Activated CD4-positive, alpha-beta T cell treated with anti-CD3 and anti-CD28 coated beads, Interleukin-2, amount 50 U/mL, for 48 hours (primary cell): Measurements from ENCODE around the gene PIP4P1.

ENCODE experiments used
- DNase-seq, 2 experiments: peaks; one replicate each; pipeline ENCODE4 v3.0.0-alpha.2; 2020

The PIP4P1 gene

GRCh38 chr14:20434701-20435581, 26.3 kb downstream of the PIP4P1 start:
- DNase-seq: no peak

GRCh38 chr14:20429801-20430669, 31.2 kb downstream of the PIP4P1 start:
- no peak for DNase-seq

- DNase-seq: no peak
Measured at GRCh38 chr14:20428802-20429201, 32.4 kb downstream of the PIP4P1 start.

GRCh38 chr14:20428010-20428365, 33.2 kb downstream of the PIP4P1 start:
- DNase-seq: no peak

GRCh38 chr14:20427231-20428009, 33.8 kb downstream of the PIP4P1 start:
- no peak for DNase-seq

- no peak for DNase-seq
Measured at GRCh38 chr14:20424851-20425250, 36.4 kb downstream of the PIP4P1 start.

- DNase-seq: no peak
Measured at GRCh38 chr14:20422886-20423285, 38.3 kb downstream of the PIP4P1 start.

- no peak for DNase-seq
Measured at GRCh38 chr14:20421267-20421666, 40.0 kb downstream of the PIP4P1 start.

GRCh38 chr14:20419419-20419818, 41.8 kb downstream of the PIP4P1 start:
- no peak for DNase-seq

GRCh38 chr14:20418501-20418909, 42.7 kb downstream of the PIP4P1 start:
- DNase-seq: no peak

- no peak for DNase-seq
Measured at GRCh38 chr14:20417250-20418186, 43.7 kb downstream of the PIP4P1 start.

- DNase-seq: no peak
Measured at GRCh38 chr14:20416223-20416622, 45.0 kb downstream of the PIP4P1 start.

GRCh38 chr14:20415782-20416206, 45.4 kb downstream of the PIP4P1 start:
- peak in 1 of 2 experiments; percentile 27 for DNase-seq

- peak; percentile 28 to 45 for DNase-seq
Measured at GRCh38 chr14:20413744-20414082, 47.5 kb downstream of the PIP4P1 start.

GRCh38 chr14:20412876-20413743, 48.1 kb downstream of the PIP4P1 start, which contains the start of gene TEP1:
TEP1 (minus strand) TSS chr14:20413501; CDS start chr14:20408439, 5,062 bp downstream.
- DNase-seq: peak; percentile 82 to 88

- DNase-seq: no peak
Measured at GRCh38 chr14:20412411-20412810, 48.8 kb downstream of the PIP4P1 start.

- DNase-seq: no peak
Measured at GRCh38 chr14:20409226-20409625, 52.0 kb downstream of the PIP4P1 start.
